H1 (cell line): ENCODE data around the gene ADGRL3. TPM values are rescaled to one million over a fixed set of nuclear protein-coding genes. Genes with fewer than 3 reads are reported as not detected.

Experiments used
- BACH1 ChIP-seq: IDR thresholded peaks from 2 replicates; pipeline ENCODE4 v1.6.1; 2012; ENCODE audit warnings: low read length, improper control_type of control experiment
- CHD2 ChIP-seq: IDR thresholded peaks from 2 replicates; pipeline ENCODE4 v1.6.1; 2012; ENCODE audit warnings: low read length, improper control_type of control experiment
- POLR2AphosphoS5 ChIP-seq: IDR thresholded peaks from 2 replicates; pipeline ENCODE4 v1.6.1; 2011; ENCODE audit warnings: low read depth, low read length
- SAP30 ChIP-seq: fragments of 300-600 bp; sonication (generic); IDR thresholded peaks from 2 replicates; pipeline ENCODE4 v1.7.1; 2012; ENCODE audit warnings: low read length, moderate library complexity, mild to moderate bottlenecking, inconsistent platforms; ENCODE audit not compliant: insufficient read depth, insufficient replicate concordance
- TAF1 ChIP-seq: IDR thresholded peaks from 2 replicates; pipeline ENCODE4 v1.6.1; 2011; ENCODE audit warnings: mild to moderate bottlenecking, low read depth, low read length
- polyA plus RNA-seq, 7 experiments: library from polyadenylated mRNA; depleted of rRNA in 3 of 7; stranded (reverse) in 5 of 7; unstranded in 2 of 7; fragments of >200 nt in 5 of 7; fragments of 200-250 nt in 2 of 7; gene quantifications; 1 replicate in 5 of 7; 2 replicates in 1 of 7; 4 replicates in 1 of 7; pipeline versions ENCODE4 v1.2.1 to v1.2.3, GENCODE V29; 2011 to 2013; ENCODE audit warnings: missing spikeins in 2 of 7, mixed read lengths in 2 of 7
- total RNA-seq: library from RNA; stranded (reverse); fragmentation: NEBNext Ultra II Directional; extraction: Animal tissue kit (Norgen Biotek cat#: 25700); gene quantifications from 2 replicates; pipeline ENCODE4 v1.2.1, GENCODE V29; 2021
- TF ChIP-seq, protein P1 (sequence below): IDR thresholded peaks from 2 replicates; pipeline ENCODE4 v1.6.1; 2011; ENCODE audit warnings: low read depth, mild to moderate bottlenecking, low read length; ENCODE audit not compliant: insufficient read depth

Gene ADGRL3
- total and polyA plus RNA-seq, 2 of the 8 experiments (the other 6 are each of a cell fraction or from before 2014, with no cell fraction given), result 6.6 to 13.0 TPM

DNA sequence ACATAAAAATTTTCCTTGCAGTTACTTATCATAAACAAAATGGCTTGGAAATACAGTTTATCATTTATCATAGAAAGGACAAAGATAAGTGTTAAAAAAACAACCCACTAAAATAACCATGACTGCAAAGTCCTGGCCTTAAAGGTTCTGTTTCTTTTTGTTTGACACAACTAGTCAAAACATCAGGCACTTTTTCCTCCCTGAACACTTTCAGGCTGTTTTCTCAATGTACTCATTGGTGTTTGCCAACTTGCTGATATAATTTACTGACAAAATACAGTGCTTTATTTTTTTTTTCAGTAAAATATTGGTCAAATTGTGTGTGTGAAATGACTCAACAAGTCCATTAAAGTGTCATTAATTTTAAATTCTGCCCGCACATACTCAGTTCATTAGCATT lies 156.6 kb downstream of the ADGRL3 start (continued):
- no peak for TF ChIP-seq SAP30
- TF ChIP-seq POLR2AphosphoS5, result no peak
- no peak for TF ChIP-seq CHD2
- TF ChIP-seq, protein P1, sequence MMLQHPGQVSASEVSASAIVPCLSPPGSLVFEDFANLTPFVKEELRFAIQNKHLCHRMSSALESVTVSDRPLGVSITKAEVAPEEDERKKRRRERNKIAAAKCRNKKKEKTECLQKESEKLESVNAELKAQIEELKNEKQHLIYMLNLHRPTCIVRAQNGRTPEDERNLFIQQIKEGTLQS, result no peak
- TF ChIP-seq TAF1, result no peak
- no peak for TF ChIP-seq BACH1
